K562 (cell line): Measurements from ENCODE around the gene RNF40. TPM values are rescaled to one million over a fixed set of nuclear protein-coding genes. Genes with fewer than 3 reads are reported as not detected.
A peak's percentile ranks its signal among the peaks of the same experiment; 100 is the strongest.

Experiments
- ARID4B ChIP-seq: sonication (generic); formaldehyde crosslinking; IDR thresholded peaks from 2 replicates; pipeline ENCODE4 v1.8.0; 2022; ENCODE audit warnings: mild to moderate bottlenecking, missing genetic modification reagents
- DDX20 ChIP-seq: fragments of 450-650 bp; IDR thresholded peaks from 2 replicates; pipeline ENCODE4 v1.6.1; 2016; ENCODE audit warnings: missing genetic modification characterization, low read depth, mild to moderate bottlenecking, missing compliant biosample characterization, moderate library complexity
- ELF4 ChIP-seq: fragments of 450-650 bp; formaldehyde crosslinking; IDR thresholded peaks from 2 replicates; pipeline ENCODE4 v1.4.0; 2022; ENCODE audit warnings: missing genetic modification characterization
- ESRRB ChIP-seq: fragments of 250-450 bp; sonication (Bioruptor Pico); IDR thresholded peaks from 2 replicates; pipeline ENCODE4 v1.5.0; 2020; ENCODE audit warnings: mild to moderate bottlenecking, moderate library complexity, borderline replicate concordance
- GABPB2 ChIP-seq: fragments of 250-450 bp; sonication (Bioruptor Pico); conservative IDR thresholded peaks from 2 replicates; pipeline ENCODE4 v1.5.1; 2021; ENCODE audit warnings: mild to moderate bottlenecking
- GTF2F1 ChIP-seq: IDR thresholded peaks from 2 replicates; pipeline ENCODE4 v1.6.1; 2011; ENCODE audit warnings: low read depth, low read length, improper control_type of control experiment
- HLTF ChIP-seq: fragments of 450-650 bp; IDR thresholded peaks from 2 replicates; pipeline ENCODE4 v1.6.1; 2016
- KAT7 ChIP-seq: sonication (generic); formaldehyde crosslinking; IDR thresholded peaks from 2 replicates; pipeline ENCODE4 v1.8.0; 2022; ENCODE audit warnings: missing genetic modification reagents, mild to moderate bottlenecking, borderline replicate concordance
- KLF13 ChIP-seq: fragments of 450-650 bp; IDR thresholded peaks from 2 replicates; pipeline ENCODE4 v1.6.1; 2016; ENCODE audit warnings: missing genetic modification characterization, low read depth, mild to moderate bottlenecking, missing compliant biosample characterization, moderate library complexity, borderline replicate concordance
- POLR2G ChIP-seq: fragments of 200-400 bp; formaldehyde crosslinking; IDR thresholded peaks from 2 replicates; pipeline ENCODE4 v1.6.1; 2017; ENCODE audit warnings: low read depth, mild to moderate bottlenecking, antibody characterized with exemption, low read length, moderate library complexity
- RERE ChIP-seq: sonication (generic); formaldehyde crosslinking; IDR thresholded peaks from 2 replicates; pipeline ENCODE4 v1.8.0; 2023; ENCODE audit warnings: missing genetic modification reagents, mild to moderate bottlenecking, borderline replicate concordance
- SNIP1 ChIP-seq: fragments of 450-650 bp; IDR thresholded peaks from 2 replicates; pipeline ENCODE4 v1.7.1; 2017; ENCODE audit warnings: low read depth, mild to moderate bottlenecking
- ZHX1 ChIP-seq: fragments of 150-350 bp; conservative IDR thresholded peaks from 2 replicates; pipeline ENCODE4 v1.6.1; 2014; ENCODE audit warnings: low read length
- polyA plus RNA-seq, 8 experiments: library from polyadenylated mRNA; depleted of rRNA in 4 of 8; stranded (reverse) in 5 of 8; unstranded in 3 of 8; fragments of >200 nt; fragmentation: Nextera tagmentation in 2 of 8; fragmentation: Illumina TruSeq in 1 of 8; extraction: Ambion mirVana in 2 of 8; extraction: Trizol in 1 of 8; gene quantifications; 2 replicates each; pipeline versions ENCODE4 v1.2.1 to v1.2.3, GENCODE V29; 2011 to 2014; ENCODE audit warnings: inconsistent platforms in 1 of 8, missing spikeins in 1 of 8
- total RNA-seq, 7 experiments: library from RNA; depleted of rRNA in 6 of 7; stranded (reverse); fragments of >200 nt in 6 of 7; fragmentation: Illumina TruSeq in 2 of 7; extraction: Trizol in 2 of 7; gene quantifications; 2 replicates each; pipeline versions ENCODE4 v1.2.1 to v1.2.3, GENCODE V29; 2011 to 2021; ENCODE audit warnings: low replicate concordance in 1 of 7

RNF40 gene
- total and polyA plus RNA-seq, 9 of the 15 experiments (the other 6 are each of a cell fraction or from before 2014, with no cell fraction given) = 6.2 to 129 (median 81.5) TPM

DNA sequence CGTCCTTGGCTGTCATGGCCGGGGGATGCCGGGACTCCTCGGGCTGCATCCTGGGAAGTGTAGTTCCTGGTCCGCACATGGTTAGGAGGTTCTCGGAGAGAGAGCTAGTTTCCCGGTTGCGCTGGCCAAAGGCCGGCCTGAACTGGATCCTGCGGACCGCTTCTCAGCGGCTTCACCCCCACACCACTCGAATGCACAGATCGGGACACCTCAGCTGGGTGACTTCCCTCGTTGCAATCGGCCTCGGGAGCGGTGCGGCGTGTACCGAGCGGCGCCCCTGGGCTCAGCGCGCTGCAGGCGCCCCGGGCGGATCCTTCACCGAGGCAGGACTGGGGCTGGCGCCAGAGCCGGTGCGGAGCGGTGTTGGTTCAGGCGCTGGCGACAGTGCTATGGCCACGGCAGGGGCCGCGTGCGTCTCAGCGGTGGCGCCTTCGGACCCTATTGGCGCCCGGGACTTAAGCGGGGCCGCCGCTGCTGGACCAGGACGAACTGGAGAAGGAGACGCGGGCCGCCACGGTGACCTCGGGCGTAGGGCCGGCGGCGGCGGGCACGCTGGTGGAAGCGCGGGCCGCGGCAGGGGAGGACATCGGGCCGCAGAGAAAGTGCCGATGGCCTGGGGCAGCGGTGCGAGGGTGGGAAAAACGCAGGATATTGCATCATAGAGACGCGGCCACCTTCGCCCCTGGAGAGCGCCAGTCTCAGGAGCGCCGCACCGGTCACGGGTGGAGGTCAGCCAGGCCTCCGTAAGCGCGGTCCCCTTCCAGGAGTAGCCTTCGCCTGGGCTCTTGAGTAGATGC is 13.5 kb downstream of the RNF40 start (continued):
- TF ChIP-seq RERE (CRISPR knock-in tag) (no peak), KLF13 (tag) (no peak), SNIP1 (no peak), GTF2F1 (no peak; the same call in 1 of the 2 replicates), GABPB2 (CRISPR knock-in tag) (no peak), ESRRB (CRISPR knock-in tag) (no peak), ELF4 (CRISPR knock-in tag) (peak; percentile 19; the same call in 1 of the 2 replicates), POLR2G (peak; percentile 99), DDX20 (tag) (no peak), ZHX1 (0 out of 2 replicates have a peak, but pooled peaks have one; percentile 30), ARID4B (CRISPR knock-in tag) (peak; percentile 83), HLTF (no peak; the same call in 1 of the 2 replicates), KAT7 (CRISPR knock-in tag) (peak; percentile 97; the same call in 1 of the 2 replicates)
